Measurements from ENCODE around the gene GAL. TPM values are rescaled to one million over a fixed set of nuclear protein-coding genes. Genes with fewer than 3 reads are reported as not detected.
A peak's percentile ranks its signal among the peaks of the same experiment; 100 is the strongest.

GAL gene
- total and polyA plus RNA-seq, 2 of the 13 experiments (the other 11 are each of a cell fraction or from before 2014, with no cell fraction given) = not detected

DNA sequence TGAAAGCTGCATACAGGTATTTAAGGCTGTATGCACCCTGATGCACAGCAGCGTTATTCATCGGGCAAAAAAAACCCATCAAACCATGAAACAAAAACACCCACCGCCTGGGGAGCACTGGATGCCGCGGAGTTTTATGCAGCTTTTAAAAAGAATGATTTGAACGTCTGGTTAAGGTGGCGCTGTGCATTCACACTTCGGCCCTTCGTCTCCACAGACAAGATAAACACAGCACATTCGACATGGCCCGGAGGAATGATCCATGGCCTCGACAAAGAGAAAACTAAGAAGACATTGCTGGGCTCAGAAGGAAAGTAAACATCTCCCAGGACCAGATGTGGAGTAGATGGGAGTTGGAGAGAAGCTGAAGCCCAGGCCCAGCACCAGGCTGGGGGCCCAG is 40.8 kb upstream of the GAL start:
- FAIRE-seq (no peak), DNase-seq (ENCODE audit: low spot score) (no peak), ATAC-seq (peak; percentile 41)
- H3K27me3 ChIP-seq (ENCODE audit: control insufficient read depth in 1 of 2, insufficient read depth in 2 of 2, low read length in 2 of 2) = peaks cover 0 to 29% of the 10 kb centered on the region in 2 experiments; a peak in 4 of 5 replicates
- 16% methylated on average over 12 of the region's 12 CpGs for WGBS (ENCODE audit: low lambda C conversion rate)
- BruUV-seq (replicated peaks) = no TSS peak
- no peaks in the 10 kb centered on the region for H3K36me3 ChIP-seq (replicated peaks in 1 of 2; ENCODE audit: control insufficient read depth in 1 of 2, insufficient read depth in 2 of 2, low read length in 2 of 2)
- POLR2A ChIA-PET = no interaction called here
- H3K4me1 ChIP-seq (ENCODE audit: insufficient read depth, low read length) = no peaks in the 10 kb centered on the region
- CTCF ChIA-PET (ENCODE audit: low intra/inter-chr PET ratio, low total read pairs) = no interaction called here
- H4K20me1 ChIP-seq (ENCODE audit: insufficient read depth, low read length) = no peaks in the 10 kb centered on the region
- H3K9ac ChIP-seq (ENCODE audit: insufficient read depth, low read depth, low read length) = no peak overlapping the region
- no peaks in the 10 kb centered on the region for H3K9me3 ChIP-seq (ENCODE audit: low read length)
- no peaks in the 10 kb centered on the region for H3K79me2 ChIP-seq (ENCODE audit: insufficient read depth, low read length)
- in situ Hi-C loops (cut with HindIII; ENCODE audit: extremely low pct_ligation_motif_present, low pct_unique_long_range_greater_than_20kb) (loop anchor here (25.0 kb wide), 1 partner anchor 244 kb away; no protein-coding TSS in a partner anchor), intact Hi-C loops (cut with micrococcal nuclease; ENCODE audit: unreplicated experiment) (no loop called here)
- no peak overlapping the region for H3K4me2 ChIP-seq (ENCODE audit: low read depth, low read length)
- no peak overlapping the region for H2AFZ ChIP-seq (ENCODE audit: low read length)
- no peak overlapping the region for H3K4me3 ChIP-seq (replicated peaks in 1 of 3; ENCODE audit: insufficient read depth in 1 of 3, low read depth in 2 of 3, low read length in 3 of 3)
- H3K27ac ChIP-seq (ENCODE audit: extremely low read length, insufficient read depth, low read length) = no peak overlapping the region
- TF ChIP-seq, protein P1, sequence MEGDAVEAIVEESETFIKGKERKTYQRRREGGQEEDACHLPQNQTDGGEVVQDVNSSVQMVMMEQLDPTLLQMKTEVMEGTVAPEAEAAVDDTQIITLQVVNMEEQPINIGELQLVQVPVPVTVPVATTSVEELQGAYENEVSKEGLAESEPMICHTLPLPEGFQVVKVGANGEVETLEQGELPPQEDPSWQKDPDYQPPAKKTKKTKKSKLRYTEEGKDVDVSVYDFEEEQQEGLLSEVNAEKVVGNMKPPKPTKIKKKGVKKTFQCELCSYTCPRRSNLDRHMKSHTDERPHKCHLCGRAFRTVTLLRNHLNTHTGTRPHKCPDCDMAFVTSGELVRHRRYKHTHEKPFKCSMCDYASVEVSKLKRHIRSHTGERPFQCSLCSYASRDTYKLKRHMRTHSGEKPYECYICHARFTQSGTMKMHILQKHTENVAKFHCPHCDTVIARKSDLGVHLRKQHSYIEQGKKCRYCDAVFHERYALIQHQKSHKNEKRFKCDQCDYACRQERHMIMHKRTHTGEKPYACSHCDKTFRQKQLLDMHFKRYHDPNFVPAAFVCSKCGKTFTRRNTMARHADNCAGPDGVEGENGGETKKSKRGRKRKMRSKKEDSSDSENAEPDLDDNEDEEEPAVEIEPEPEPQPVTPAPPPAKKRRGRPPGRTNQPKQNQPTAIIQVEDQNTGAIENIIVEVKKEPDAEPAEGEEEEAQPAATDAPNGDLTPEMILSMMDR (CRISPR knock-in tag; IDR thresholded peaks at IDR 0.05) = peak; percentile 43
- TF ChIP-seq SMC3 (IDR thresholded peaks at IDR 0.05; ENCODE audit: low read length) = 0 out of 2 replicates have a peak, but pooled peaks have one; percentile 12
- TF ChIP-seq, protein P2, sequence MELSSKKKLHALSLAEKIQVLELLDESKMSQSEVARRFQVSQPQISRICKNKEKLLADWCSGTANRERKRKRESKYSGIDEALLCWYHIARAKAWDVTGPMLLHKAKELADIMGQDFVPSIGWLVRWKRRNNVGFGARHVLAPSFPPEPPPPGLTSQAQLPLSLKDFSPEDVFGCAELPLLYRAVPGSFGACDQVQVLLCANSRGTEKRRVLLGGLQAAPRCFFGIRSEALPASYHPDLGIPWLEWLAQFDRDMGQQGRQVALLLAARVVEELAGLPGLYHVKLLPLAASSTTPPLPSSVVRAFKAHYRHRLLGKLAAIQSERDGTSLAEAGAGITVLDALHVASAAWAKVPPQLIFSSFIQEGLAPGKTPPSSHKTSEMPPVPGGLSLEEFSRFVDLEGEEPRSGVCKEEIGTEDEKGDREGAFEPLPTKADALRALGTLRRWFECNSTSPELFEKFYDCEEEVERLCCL (CRISPR knock-in tag; IDR thresholded peaks at IDR 0.05; ENCODE audit: borderline replicate concordance) = no peak
- peak; percentile 91 for TF ChIP-seq ZFAT (CRISPR knock-in tag; conservative IDR thresholded peaks at IDR 0.05)
- 0 out of 2 replicates have a peak, but pooled peaks have one; percentile 40 for TF ChIP-seq ZNF263 (CRISPR knock-in tag; IDR thresholded peaks at IDR 0.05)
- TF ChIP-seq STAG1 (CRISPR knock-in tag; IDR thresholded peaks at IDR 0.05) = peak; percentile 69
